ENCODE data around the gene GADD45B. TPM values are rescaled to one million over a fixed set of nuclear protein-coding genes. Genes with fewer than 3 reads are reported as not detected.
A peak's percentile ranks its signal among the peaks of the same experiment; 100 is the strongest.

The GADD45B gene
- total RNA-seq, 1 donor from 2014 or later = 4.9 TPM

GRCh38 chr19:2428756-2429711, 46.9 kb upstream of the GADD45B start:
- H3K4me3 Mint-ChIP-seq (ENCODE audit: low read depth) = no peak overlapping the region
- H3K27ac Mint-ChIP-seq = no peak overlapping the region
- no peaks in the 10 kb centered on the region for H3K27me3 Mint-ChIP-seq
- no peak for DNase-seq (ENCODE audit: low spot score, unreplicated experiment)
- TF ChIP-seq CTCF (IDR thresholded peaks at IDR 0.05; ENCODE audit: unreplicated experiment) = no peak
- peaks cover 8% of the 10 kb centered on the region for H3K4me1 Mint-ChIP-seq (ENCODE audit: low read depth)
- no peaks in the 10 kb centered on the region for H3K9me3 Mint-ChIP-seq (ENCODE audit: low read depth)
- peaks cover 4% of the 10 kb centered on the region for H3K36me3 Mint-ChIP-seq (ENCODE audit: insufficient read depth)

- no peak for DNase-seq (ENCODE audit: low spot score, unreplicated experiment)
- no peak for TF ChIP-seq CTCF (IDR thresholded peaks at IDR 0.05; ENCODE audit: unreplicated experiment)
- no peak overlapping the region for H3K4me3 Mint-ChIP-seq (ENCODE audit: low read depth)
- H3K9me3 Mint-ChIP-seq (ENCODE audit: low read depth) = no peaks in the 10 kb centered on the region
- H3K4me1 Mint-ChIP-seq (ENCODE audit: low read depth) = peaks cover 8% of the 10 kb centered on the region
- H3K36me3 Mint-ChIP-seq (ENCODE audit: insufficient read depth) = peaks cover 6% of the 10 kb centered on the region
- H3K27ac Mint-ChIP-seq = peak overlapping the region; percentile 62
- no peaks in the 10 kb centered on the region for H3K27me3 Mint-ChIP-seq
Observed at GRCh38 chr19:2429917-2430535, 45.9 kb upstream of the GADD45B start.

GRCh38 chr19:2431318-2432055, 44.4 kb upstream of the GADD45B start:
- no peaks in the 10 kb centered on the region for H3K27me3 Mint-ChIP-seq
- no peak overlapping the region for H3K4me3 Mint-ChIP-seq (ENCODE audit: low read depth)
- H3K27ac Mint-ChIP-seq = no peak overlapping the region
- H3K9me3 Mint-ChIP-seq (ENCODE audit: low read depth) = no peaks in the 10 kb centered on the region
- DNase-seq (ENCODE audit: low spot score, unreplicated experiment) = no peak
- H3K4me1 Mint-ChIP-seq (ENCODE audit: low read depth) = peaks cover 7% of the 10 kb centered on the region
- H3K36me3 Mint-ChIP-seq (ENCODE audit: insufficient read depth) = peaks cover 9% of the 10 kb centered on the region
- no peak for TF ChIP-seq CTCF (IDR thresholded peaks at IDR 0.05; ENCODE audit: unreplicated experiment)

- Mint-ChIP-seq H3K27ac (no peak overlapping the region), H3K9me3 (ENCODE audit: low read depth) (no peaks in the 10 kb centered on the region), H3K36me3 (ENCODE audit: insufficient read depth) (peaks cover 9% of the 10 kb centered on the region), H3K4me1 (ENCODE audit: low read depth) (peaks cover 6% of the 10 kb centered on the region), H3K27me3 (no peaks in the 10 kb centered on the region), H3K4me3 (ENCODE audit: low read depth) (no peak overlapping the region)
- TF ChIP-seq CTCF (IDR thresholded peaks at IDR 0.05; ENCODE audit: unreplicated experiment) = no peak
- DNase-seq (ENCODE audit: low spot score, unreplicated experiment) = no peak
Observed at GRCh38 chr19:2432131-2432848, 43.6 kb upstream of the GADD45B start.

Measured in progenitor cell of endocrine pancreas (in vitro differentiated cells).